Lung microvascular endothelial cell (primary cell): ENCODE data around the gene NFATC3. TPM values are rescaled to one million over a fixed set of nuclear protein-coding genes. Genes with fewer than 3 reads are reported as not detected.

Source experiments
- DNase-seq, 2 donors: peaks; one replicate each; pipeline versions ENCODE4 v3.0.0 to v3.0.0-alpha.2; 2010; ENCODE audit warnings: low read depth in 2 of 2
- total RNA-seq: library from RNA; depleted of rRNA; stranded (reverse); fragments of >200 nt; gene quantifications from 2 replicates; pipeline ENCODE4 v1.2.1, GENCODE V29; 2014

The NFATC3 gene
- total RNA-seq, 1 donor from 2014 or later: 18.5 TPM

DNA sequence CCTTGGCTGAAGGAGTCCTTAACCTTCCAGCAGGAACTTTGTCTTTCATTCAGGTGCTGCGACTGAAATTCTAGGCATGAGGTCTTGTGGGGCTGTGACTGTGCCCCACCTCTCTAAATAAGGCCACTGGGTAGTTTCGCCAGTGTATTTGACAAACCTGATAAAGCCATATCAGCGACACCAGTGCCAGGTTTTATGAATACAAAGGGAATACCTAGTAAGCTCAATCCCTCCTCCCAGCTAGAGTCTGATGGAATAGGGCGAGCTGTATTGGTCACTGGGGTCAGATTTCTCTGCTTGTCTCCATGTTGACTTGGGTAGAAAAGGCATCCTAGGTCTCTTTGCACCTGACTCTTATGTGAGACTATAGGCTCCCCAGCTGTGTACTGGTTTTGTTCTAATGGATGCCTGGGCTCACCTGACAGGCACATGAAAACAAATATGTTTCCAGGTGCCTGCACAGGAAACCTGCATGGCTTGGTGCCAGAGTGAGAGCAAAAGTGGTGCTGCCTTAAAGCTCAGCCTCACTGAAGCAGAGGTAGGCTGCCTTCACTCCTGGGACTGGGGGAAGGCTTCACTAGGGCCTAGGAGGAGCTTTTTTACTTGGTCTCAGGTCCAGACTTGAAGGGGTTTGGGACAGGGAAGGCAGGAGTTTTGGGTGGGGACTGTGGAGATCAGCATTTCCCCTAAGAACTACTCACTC, 187.5 kb downstream of the NFATC3 start:
- peak in 1 of 2 donors; percentile 20 for DNase-seq

DNA sequence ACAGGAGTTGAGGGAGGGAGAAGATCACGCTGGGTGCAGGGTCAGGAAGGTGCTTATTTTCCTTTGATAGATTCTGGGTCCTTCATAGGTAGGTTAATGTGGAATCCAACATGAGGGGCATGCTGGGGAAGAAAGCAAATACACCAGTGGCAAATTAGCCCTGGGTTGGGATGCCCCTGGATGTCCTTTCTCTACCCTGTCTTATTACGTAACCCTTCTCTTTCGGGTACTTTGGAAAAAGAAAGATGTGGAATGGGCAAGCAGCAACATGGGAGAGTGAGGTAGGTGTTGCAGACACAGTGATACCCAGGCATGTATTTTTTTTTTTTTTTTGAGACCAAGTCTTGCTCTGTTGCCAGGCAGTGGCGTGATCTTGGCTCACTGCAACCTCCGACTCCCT, 188.3 kb downstream of the NFATC3 start:
- no peak for DNase-seq

DNA sequence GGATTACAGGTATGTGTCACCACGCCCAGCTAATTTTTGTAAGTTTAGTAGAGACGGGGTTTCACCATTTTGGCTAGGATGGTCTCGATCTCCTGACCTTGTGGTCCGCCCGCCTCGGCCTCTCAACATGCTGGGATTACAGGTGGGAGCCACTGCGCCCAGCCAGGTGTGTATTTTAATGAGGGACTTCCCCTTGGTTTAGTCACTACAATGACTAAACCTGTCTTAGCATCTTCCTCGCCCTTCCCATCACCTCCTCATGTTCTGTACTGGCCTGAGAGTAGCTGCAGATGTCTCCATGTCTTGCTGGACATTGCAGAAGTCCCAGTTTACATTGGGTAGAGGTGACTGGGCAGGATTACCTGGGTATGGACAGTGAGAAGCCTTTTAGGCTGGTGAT, 188.7 kb downstream of the NFATC3 start:
- DNase-seq: no peak

DNA sequence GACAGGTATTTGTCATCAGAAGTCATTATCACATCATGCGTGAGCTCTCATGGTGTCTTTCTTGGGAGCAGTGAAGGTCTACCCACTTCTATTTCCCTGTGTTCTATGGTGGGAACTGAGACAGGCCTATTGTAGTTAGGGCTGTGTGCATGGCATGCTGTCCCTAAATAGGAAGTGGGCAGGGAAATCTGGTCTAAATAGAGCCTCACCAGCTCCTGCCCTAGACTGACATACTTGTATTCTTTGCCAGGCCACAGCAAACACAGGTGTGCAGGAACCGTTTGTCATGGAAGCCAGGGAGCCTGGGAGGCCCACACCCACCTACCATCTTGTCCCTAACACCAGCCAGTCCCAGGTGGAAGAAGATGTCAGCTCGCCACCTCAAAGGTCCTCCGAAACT, 189.3 kb downstream of the NFATC3 start:
- DNase-seq: no peak

- no peak for DNase-seq
Measured at GRCh38 chr16:68275611-68276191, 190.5 kb downstream of the NFATC3 start.

GRCh38 chr16:68276223-68276622, 191.1 kb downstream of the NFATC3 start:
- no peak for DNase-seq

Other genes with a start within 250 kb of the NFATC3 start
- 25.7 and 39.1 TPM in 2 replicates for gene THAP11, start 243.1 kb upstream of the NFATC3 start, total RNA-seq
- 164 and 193 TPM in 2 replicates for gene NUTF2, start 238.4 kb upstream of the NFATC3 start, total RNA-seq
- 12.2 and 20.0 TPM in 2 replicates for gene CENPT, start 237.7 kb upstream of the NFATC3 start, total RNA-seq
- 42.3 and 42.9 TPM in 2 replicates for gene EDC4, start 212.3 kb upstream of the NFATC3 start, total RNA-seq
- not detected in 2 replicates for gene NRN1L, start 200.5 kb upstream of the NFATC3 start, total RNA-seq
- gene PSKH1, start 192.1 kb upstream of the NFATC3 start, total RNA-seq: 8.3 and 12.9 TPM in 2 replicates
- 0.20 and 0.22 TPM in 2 replicates for gene CTRL, start 153.5 kb upstream of the NFATC3 start, total RNA-seq
- gene PSMB10, start 148.5 kb upstream of the NFATC3 start, total RNA-seq: 58.4 and 59.1 TPM in 2 replicates
- gene LCAT, start 141.2 kb upstream of the NFATC3 start, total RNA-seq: 0.87 and 5.4 TPM in 2 replicates
- gene SLC12A4, start 116.7 kb upstream of the NFATC3 start, total RNA-seq: 41.2 and 108 TPM in 2 replicates
- 0.20 TPM in 1 of 2 replicates, not detected in the other for gene DPEP3, start 104.9 kb upstream of the NFATC3 start, total RNA-seq
- 3.3 and 8.9 TPM in 2 replicates for gene DPEP2, start 85.9 kb upstream of the NFATC3 start, total RNA-seq
- under 0.01 TPM in 1 of 2 replicates, not detected in the other for gene DPEP2NB, start 69.5 kb upstream of the NFATC3 start, total RNA-seq
- gene DDX28, start 62.1 kb upstream of the NFATC3 start, total RNA-seq: 12.0 and 19.8 TPM in 2 replicates
- 13.7 and 17.7 TPM in 2 replicates for gene DUS2, start 62.1 kb upstream of the NFATC3 start, total RNA-seq
- gene ESRP2, start 150.8 kb downstream of the NFATC3 start, total RNA-seq: 0.44 and 1.6 TPM in 2 replicates
- gene PLA2G15, start 160.0 kb downstream of the NFATC3 start, total RNA-seq: 14.4 and 23.0 TPM in 2 replicates
- gene SLC7A6, start 179.2 kb downstream of the NFATC3 start, total RNA-seq: 10.5 and 10.9 TPM in 2 replicates
- gene SLC7A6OS, start 225.6 kb downstream of the NFATC3 start, total RNA-seq: 8.3 and 10.3 TPM in 2 replicates
- gene PRMT7, start 225.6 kb downstream of the NFATC3 start, total RNA-seq: 20.9 and 22.0 TPM in 2 replicates